Measurements from ENCODE around the gene TMEM117.

TMEM117 gene

DNA sequence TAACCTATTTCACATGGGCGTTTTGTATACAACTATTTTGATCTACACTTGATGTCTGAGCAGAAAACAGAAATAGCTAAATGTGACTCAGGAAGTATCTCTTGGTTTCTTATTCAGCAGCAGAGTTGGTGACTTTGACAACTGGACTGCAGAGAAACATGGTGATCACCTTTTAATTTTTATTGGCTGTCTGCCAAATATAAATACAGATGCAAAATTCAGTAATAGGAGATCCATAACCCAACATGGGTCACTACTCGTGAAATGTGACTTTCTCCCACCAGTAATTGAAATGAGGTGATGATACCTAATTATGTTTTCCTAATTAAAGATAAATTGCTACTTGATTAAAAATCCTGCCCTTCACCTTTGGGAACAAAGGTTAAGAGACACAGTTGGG, 553.2 kb downstream of the TMEM117 start:
- DNase-seq = no peak

- DNase-seq = no peak
Observed at GRCh38 chr12:44389896-44390295, 554.0 kb downstream of the TMEM117 start.

- no peak for DNase-seq
Observed at GRCh38 chr12:44397631-44398030, 561.8 kb downstream of the TMEM117 start.

DNA sequence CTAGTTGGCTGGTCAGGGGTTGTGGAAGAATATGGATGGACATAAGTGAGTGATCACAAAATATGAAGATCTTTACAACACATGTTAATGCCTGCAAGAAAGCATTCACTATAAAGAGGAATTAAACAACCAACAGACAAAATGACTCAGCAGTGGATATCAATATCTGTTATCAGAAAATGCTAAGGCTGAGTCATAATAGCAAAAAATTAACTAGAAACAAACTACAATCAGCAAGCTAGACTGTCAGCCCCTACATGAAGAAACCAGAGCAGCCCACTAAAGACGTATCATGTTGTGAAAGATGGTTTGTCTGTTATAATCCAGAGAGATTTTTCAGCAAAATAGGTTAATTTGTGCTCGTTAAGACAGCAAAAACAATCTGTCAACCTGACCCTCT, 567.3 kb downstream of the TMEM117 start:
- DNase-seq = no peak

- DNase-seq = no peak
Observed at GRCh38 chr12:44405297-44405696, 569.4 kb downstream of the TMEM117 start.

- DNase-seq = no peak
Observed at GRCh38 chr12:44422559-44422958, 586.7 kb downstream of the TMEM117 start.

GRCh38 chr12:44428825-44429224, 592.9 kb downstream of the TMEM117 start:
- DNase-seq = no peak

- no peak for DNase-seq
Observed at GRCh38 chr12:44431647-44432343, 595.9 kb downstream of the TMEM117 start.

DNA sequence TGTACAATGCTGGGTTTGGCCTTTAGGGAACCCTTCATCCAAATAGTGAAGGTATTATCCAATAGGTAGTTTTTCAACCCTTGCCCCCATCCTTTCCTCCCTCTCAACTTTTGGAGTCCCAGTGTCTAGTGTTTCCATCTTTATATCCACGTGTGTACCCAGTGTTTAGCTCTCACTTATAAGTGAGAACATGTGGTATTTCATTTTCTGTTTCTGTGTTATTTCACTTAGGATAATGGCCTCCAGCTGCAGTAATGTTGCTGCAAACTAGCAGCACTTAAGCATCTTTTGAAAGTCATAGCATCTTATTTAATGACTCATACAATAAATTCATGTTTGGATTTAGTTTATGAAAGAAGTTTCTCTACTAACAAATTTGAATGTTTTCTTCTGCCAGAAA, 597.8 kb downstream of the TMEM117 start:
- DNase-seq = no peak

- DNase-seq = no peak
Observed at GRCh38 chr12:44436756-44437155, 600.9 kb downstream of the TMEM117 start.
